HepG2 (cell line): ENCODE data around the gene ARPC1A.

ENCODE experiments used
- CHCHD3 ChIP-seq: sonication (generic); formaldehyde crosslinking; IDR thresholded peaks from 2 replicates; pipeline ENCODE4 v1.8.0; 2022; ENCODE audit warnings: mild to moderate bottlenecking, missing genetic modification reagents, moderate library complexity
- FOXA3 ChIP-seq: IDR thresholded peaks from 2 replicates; pipeline ENCODE4 v1.6.1; 2016; ENCODE audit warnings: missing genetic modification reagents, missing compliant biosample characterization
- KDM5B ChIP-seq: sonication (generic); formaldehyde crosslinking; IDR thresholded peaks from 2 replicates; pipeline ENCODE4 v1.4.0; 2020; ENCODE audit warnings: missing genetic modification reagents, mild to moderate bottlenecking, borderline replicate concordance
- MXI1 ChIP-seq: IDR thresholded peaks from 3 replicates; pipeline ENCODE4 v1.6.1; 2012; ENCODE audit warnings: low read depth, low read length, inconsistent platforms, borderline replicate concordance
- NCOA2 ChIP-seq: sonication (generic); formaldehyde crosslinking; IDR thresholded peaks from 2 replicates; pipeline ENCODE4 v1.8.0; 2022; ENCODE audit warnings: inconsistent platforms
- SRF ChIP-seq: IDR thresholded peaks from 2 replicates; pipeline ENCODE4 v1.6.1; 2011; ENCODE audit warnings: mild to moderate bottlenecking, low read depth, low read length, moderate library complexity
- ZNF883 ChIP-seq: sonication (generic); formaldehyde crosslinking; IDR thresholded peaks from 2 replicates; pipeline ENCODE4 v1.5.1; 2020; ENCODE audit warnings: mild to moderate bottlenecking, missing genetic modification reagents; ENCODE audit errors: not compliant biosample characterization
- TF ChIP-seq, protein P1 (sequence below): sonication (generic); formaldehyde crosslinking; IDR thresholded peaks from 2 replicates; pipeline ENCODE4 v1.5.0; 2020; ENCODE audit warnings: mild to moderate bottlenecking, missing genetic modification reagents, moderate library complexity
- TF ChIP-seq, protein P2 (sequence below): sonication (generic); formaldehyde crosslinking; IDR thresholded peaks from 2 replicates; pipeline ENCODE4 v1.5.0; 2020; ENCODE audit warnings: missing genetic modification reagents

DNA sequence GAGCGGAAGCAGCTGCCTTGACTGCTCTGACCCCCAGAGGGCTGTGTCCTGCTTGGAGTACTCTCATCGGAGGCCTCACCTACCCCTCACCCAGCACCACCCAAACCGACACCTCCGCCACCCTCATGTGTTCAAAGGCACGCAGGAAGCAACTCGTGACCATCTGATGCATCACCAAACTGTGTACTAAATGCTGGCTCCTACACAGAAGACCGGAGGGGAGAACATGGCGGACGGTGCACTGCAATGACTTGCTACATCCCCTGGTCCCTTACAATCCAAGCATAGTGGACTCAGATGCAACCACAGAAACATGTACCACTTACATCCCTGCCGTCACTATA is 79.3 kb downstream of the ARPC1A start:
- TF ChIP-seq SRF (no peak), CHCHD3 (CRISPR knock-in tag) (no peak), NCOA2 (CRISPR knock-in tag) (no peak), KDM5B (CRISPR knock-in tag) (no peak), ZNF883 (CRISPR knock-in tag) (no peak), FOXA3 (CRISPR knock-in tag) (no peak), MXI1 (no peak)
- TF ChIP-seq, protein P1, sequence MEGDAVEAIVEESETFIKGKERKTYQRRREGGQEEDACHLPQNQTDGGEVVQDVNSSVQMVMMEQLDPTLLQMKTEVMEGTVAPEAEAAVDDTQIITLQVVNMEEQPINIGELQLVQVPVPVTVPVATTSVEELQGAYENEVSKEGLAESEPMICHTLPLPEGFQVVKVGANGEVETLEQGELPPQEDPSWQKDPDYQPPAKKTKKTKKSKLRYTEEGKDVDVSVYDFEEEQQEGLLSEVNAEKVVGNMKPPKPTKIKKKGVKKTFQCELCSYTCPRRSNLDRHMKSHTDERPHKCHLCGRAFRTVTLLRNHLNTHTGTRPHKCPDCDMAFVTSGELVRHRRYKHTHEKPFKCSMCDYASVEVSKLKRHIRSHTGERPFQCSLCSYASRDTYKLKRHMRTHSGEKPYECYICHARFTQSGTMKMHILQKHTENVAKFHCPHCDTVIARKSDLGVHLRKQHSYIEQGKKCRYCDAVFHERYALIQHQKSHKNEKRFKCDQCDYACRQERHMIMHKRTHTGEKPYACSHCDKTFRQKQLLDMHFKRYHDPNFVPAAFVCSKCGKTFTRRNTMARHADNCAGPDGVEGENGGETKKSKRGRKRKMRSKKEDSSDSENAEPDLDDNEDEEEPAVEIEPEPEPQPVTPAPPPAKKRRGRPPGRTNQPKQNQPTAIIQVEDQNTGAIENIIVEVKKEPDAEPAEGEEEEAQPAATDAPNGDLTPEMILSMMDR, result no peak
- TF ChIP-seq, protein P2, sequence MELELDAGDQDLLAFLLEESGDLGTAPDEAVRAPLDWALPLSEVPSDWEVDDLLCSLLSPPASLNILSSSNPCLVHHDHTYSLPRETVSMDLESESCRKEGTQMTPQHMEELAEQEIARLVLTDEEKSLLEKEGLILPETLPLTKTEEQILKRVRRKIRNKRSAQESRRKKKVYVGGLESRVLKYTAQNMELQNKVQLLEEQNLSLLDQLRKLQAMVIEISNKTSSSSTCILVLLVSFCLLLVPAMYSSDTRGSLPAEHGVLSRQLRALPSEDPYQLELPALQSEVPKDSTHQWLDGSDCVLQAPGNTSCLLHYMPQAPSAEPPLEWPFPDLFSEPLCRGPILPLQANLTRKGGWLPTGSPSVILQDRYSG (CRISPR knock-in tag), result no peak
